Measurements from ENCODE around the gene TMOD1. TPM values are rescaled to one million over a fixed set of nuclear protein-coding genes. Genes with fewer than 3 reads are reported as not detected.
"Not testable (repeated sequence)": the region's sequence is repeated elsewhere in the genome, so short reads cannot be mapped to it uniquely, and the experiment has no call there.

TMOD1 gene
- total RNA-seq, 2 donors from 2014 or later = 44.0 to 77.6 TPM

DNA sequence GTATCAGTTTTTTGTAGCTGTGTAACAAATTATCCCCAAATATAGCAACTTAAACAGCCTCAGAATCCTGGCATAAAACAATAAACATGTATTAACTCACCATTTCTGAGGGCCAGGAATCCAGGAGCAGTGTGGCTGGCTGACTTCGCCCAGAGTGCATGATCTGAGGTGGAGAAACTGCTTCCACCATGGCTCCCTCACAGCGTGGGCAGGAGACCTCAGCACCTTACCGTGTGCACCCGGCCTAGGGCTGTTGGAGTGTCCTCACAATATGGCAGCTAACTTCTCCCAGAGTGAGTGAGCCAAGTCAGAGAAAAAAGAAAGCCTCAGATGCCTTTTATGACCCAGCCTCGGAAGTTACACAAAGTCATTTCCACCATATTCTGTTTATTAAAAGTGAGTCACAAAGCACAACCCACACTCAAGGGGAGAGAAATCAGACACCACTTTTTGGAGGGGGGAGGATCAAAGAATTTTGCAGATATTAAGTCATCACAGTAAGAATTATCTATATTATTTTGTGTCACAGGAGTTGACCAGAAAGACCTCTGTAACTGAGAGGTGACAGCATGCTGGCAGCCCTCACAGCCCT lies 72.1 kb downstream of the TMOD1 start:
- no peak overlapping the region for H3K4me3 ChIP-seq
- no peak for ATAC-seq (ENCODE audit: insufficient number of reproducible peaks, low FRiP score, low read depth)
- no peaks in the 10 kb centered on the region for H3K9me3 ChIP-seq
- TF ChIP-seq, protein P1, sequence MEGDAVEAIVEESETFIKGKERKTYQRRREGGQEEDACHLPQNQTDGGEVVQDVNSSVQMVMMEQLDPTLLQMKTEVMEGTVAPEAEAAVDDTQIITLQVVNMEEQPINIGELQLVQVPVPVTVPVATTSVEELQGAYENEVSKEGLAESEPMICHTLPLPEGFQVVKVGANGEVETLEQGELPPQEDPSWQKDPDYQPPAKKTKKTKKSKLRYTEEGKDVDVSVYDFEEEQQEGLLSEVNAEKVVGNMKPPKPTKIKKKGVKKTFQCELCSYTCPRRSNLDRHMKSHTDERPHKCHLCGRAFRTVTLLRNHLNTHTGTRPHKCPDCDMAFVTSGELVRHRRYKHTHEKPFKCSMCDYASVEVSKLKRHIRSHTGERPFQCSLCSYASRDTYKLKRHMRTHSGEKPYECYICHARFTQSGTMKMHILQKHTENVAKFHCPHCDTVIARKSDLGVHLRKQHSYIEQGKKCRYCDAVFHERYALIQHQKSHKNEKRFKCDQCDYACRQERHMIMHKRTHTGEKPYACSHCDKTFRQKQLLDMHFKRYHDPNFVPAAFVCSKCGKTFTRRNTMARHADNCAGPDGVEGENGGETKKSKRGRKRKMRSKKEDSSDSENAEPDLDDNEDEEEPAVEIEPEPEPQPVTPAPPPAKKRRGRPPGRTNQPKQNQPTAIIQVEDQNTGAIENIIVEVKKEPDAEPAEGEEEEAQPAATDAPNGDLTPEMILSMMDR (IDR thresholded peaks at IDR 0.05) = no peak
- H3K4me1 ChIP-seq (ENCODE audit: control insufficient read depth in 1 of 2, low read depth in 2 of 2) = peaks cover 6 to 27% of the 10 kb centered on the region in 2 donors
- no peaks in the 10 kb centered on the region for H3K27me3 ChIP-seq (replicated peaks; ENCODE audit: insufficient read depth)
- no peak overlapping the region for H3K27ac ChIP-seq
- peaks cover 31% of the 10 kb centered on the region for H3K36me3 ChIP-seq
- no peak for DNase-seq (ENCODE audit: low spot score)

DNA sequence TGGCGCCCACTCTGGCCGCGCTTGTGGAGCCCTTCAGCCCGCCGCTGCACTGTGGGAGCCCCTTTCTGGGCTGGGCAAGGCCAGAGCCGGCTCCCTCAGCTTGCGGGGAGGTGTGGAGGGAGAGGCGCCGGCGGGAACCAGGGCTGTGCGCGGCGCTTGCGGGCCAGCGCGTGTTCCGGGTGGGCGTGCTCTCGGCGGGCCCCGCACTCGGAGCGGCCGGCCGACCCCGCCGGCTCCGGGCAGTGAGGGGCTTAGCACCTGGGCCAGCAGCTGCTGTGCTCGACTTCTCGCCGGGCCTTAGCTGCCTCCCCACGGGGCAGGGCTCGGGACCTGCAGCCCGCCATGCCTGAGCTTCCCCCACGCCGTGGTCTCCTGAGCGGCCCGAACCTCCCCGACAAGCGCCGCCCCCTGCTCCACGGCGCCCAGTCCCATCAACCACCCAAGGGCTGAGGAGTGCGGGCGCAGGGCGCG lies 72.7 kb downstream of the TMOD1 start:
- not testable (repeated sequence) for H3K9me3 ChIP-seq; H3K27ac ChIP-seq; DNase-seq (ENCODE audit: low spot score); ATAC-seq (ENCODE audit: insufficient number of reproducible peaks, low FRiP score, low read depth); H3K4me3 ChIP-seq; H3K27me3 ChIP-seq (replicated peaks; ENCODE audit: insufficient read depth)
- H3K4me1 ChIP-seq (ENCODE audit: control insufficient read depth in 1 of 2, low read depth in 2 of 2) = peaks cover 6 to 32% of the 10 kb centered on the region in 2 donors
- peaks cover 25% of the 10 kb centered on the region for H3K36me3 ChIP-seq

DNA sequence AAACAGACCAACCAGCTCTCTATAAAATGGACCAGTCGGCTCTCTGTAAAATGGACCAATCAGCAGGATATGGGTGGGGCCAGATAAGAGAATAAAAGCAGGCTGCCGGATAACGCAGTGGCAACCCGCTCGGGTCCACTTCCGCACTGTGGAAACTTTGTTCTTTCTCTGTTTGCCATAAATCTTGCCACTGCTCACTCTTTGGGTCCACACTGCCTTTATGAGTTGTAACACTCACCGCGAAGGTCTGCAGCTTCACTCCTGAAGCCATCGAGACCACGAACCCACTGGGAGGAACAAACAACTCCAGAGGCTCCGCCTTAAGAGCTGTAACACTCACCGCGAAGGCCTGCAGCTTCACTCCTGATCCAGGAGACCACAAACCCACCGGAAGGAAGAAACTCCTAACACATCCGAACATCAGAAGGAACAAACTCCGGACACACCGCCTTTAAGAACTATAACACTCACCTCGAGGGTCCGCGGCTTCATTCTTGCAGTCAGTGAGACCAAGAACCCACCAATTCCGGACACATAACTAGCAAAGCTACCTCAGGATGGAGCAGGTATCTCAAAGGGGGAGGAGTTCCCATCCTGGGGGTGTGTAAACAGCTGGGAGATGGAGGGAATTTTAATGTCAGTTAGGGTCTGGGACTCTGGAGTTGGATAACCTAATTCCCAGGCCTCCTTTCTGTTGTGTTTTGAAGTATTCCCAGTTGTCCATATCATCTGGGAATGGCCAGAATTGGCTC lies 73.6 kb downstream of the TMOD1 start:
- not testable (repeated sequence) for ATAC-seq (ENCODE audit: insufficient number of reproducible peaks, low FRiP score, low read depth); H3K27me3 ChIP-seq (replicated peaks; ENCODE audit: insufficient read depth); DNase-seq (ENCODE audit: low spot score); H3K9me3 ChIP-seq; H3K27ac ChIP-seq
- peak overlapping the region; percentile 42 for H3K4me3 ChIP-seq
- H3K4me1 ChIP-seq (ENCODE audit: control insufficient read depth in 1 of 2, low read depth in 2 of 2) = peaks cover 6 to 30% of the 10 kb centered on the region in 2 donors
- peaks cover 17% of the 10 kb centered on the region for H3K36me3 ChIP-seq

DNA sequence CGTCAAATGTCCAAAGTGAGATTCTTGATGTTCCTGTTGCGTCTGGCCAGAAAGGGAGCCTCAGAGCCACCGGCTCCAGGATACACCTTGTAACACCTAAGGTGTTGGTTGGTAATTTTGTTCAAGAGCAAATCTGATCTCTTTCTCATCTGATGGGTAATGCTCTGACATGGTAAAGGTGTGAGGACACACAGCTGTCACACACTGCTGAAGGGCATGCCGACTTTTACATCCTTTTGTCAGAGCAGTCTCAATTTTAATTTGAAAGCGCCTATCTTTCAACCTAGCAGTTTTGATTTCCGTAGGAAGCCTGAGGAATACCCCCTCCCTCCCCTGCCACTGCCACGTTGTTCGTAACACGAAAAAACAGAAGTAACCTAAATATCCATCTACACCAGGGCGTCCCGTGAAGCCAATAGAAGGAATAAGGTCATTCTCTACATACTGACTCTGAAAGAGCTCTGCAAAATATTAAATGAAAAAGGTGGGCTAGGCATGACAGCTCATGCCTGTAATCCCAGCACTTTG lies 74.3 kb downstream of the TMOD1 start:
- peaks cover 4 to 24% of the 10 kb centered on the region in 2 donors for H3K4me1 ChIP-seq (ENCODE audit: control insufficient read depth in 1 of 2, low read depth in 2 of 2)
- no peaks in the 10 kb centered on the region for H3K27me3 ChIP-seq (replicated peaks; ENCODE audit: insufficient read depth)
- no peak overlapping the region for H3K27ac ChIP-seq
- no peaks in the 10 kb centered on the region for H3K9me3 ChIP-seq
- ATAC-seq (ENCODE audit: insufficient number of reproducible peaks, low FRiP score, low read depth) = no peak
- TF ChIP-seq, protein P1 (IDR thresholded peaks at IDR 0.05) = no peak
- peak overlapping the region; percentile 42 for H3K4me3 ChIP-seq
- no peak for DNase-seq (ENCODE audit: low spot score)
- H3K36me3 ChIP-seq = peaks cover 10% of the 10 kb centered on the region

DNA sequence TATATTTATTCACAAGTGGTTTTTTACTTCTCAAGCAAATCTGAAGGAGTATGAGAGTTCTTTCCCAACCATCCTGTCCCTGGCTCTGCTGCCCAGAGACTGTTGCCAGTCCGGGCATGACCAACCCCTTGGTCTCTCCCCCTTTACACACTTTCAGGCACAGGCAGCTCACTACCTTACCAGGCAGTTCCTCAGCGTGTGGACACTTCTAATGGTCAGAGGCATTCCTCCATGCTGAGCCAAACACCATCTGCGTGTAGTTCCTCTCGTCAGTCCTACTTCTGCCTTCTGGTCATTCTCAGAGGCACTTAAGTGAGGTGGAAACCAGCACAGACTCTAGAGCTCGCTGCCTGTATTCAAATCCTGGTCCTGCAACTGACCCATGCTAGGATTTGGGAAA lies 75.6 kb downstream of the TMOD1 start:
- no peak overlapping the region for H3K4me3 ChIP-seq
- DNase-seq (ENCODE audit: low spot score) = no peak
- H3K36me3 ChIP-seq = peaks cover 8% of the 10 kb centered on the region
- no peak overlapping the region for H3K27ac ChIP-seq
- H3K4me1 ChIP-seq (ENCODE audit: control insufficient read depth in 1 of 2, low read depth in 2 of 2) = peaks cover 0 to 14% of the 10 kb centered on the region in 2 donors
- H3K9me3 ChIP-seq = no peaks in the 10 kb centered on the region
- no peaks in the 10 kb centered on the region for H3K27me3 ChIP-seq (replicated peaks; ENCODE audit: insufficient read depth)
- TF ChIP-seq, protein P1 (IDR thresholded peaks at IDR 0.05) = no peak
- no peak for ATAC-seq (ENCODE audit: insufficient number of reproducible peaks, low FRiP score, low read depth)

DNA sequence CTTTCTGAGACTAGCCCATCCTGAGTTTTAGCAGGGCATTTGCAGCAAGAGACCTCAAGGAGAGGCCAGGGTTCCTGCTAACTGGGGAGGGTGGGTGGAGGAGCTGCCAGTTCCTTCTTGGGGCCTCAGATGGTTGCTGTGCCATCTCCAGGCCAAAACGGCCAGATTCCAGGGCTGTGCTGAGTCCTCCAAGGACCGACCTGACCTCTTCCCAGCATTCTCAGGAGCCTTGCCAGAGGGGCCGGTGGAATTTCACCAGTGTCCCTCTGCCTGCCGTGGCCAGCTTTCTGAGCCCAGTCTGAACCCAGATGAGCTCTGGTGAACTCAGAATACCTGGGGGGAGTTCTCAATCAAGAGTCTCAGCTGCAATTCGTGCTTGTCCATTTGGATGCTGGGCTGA lies 77.4 kb downstream of the TMOD1 start:
- TF ChIP-seq, protein P1 (IDR thresholded peaks at IDR 0.05) = no peak
- Histone ChIP-seq H3K4me3 (no peak overlapping the region), H3K36me3 (peaks cover 6% of the 10 kb centered on the region), H3K27ac (no peak overlapping the region), H3K27me3 (replicated peaks; ENCODE audit: insufficient read depth) (no peaks in the 10 kb centered on the region), H3K4me1 (ENCODE audit: control insufficient read depth in 1 of 2, low read depth in 2 of 2) (peaks cover 0 to 14% of the 10 kb centered on the region in 2 donors), H3K9me3 (no peaks in the 10 kb centered on the region)
- ATAC-seq (ENCODE audit: insufficient number of reproducible peaks, low FRiP score, low read depth) (no peak), DNase-seq (ENCODE audit: low spot score) (no peak)
